AG04449 (cell line): ENCODE results near the gene NFIA.

ENCODE experiments used
- CTCF ChIA-PET: fragments of 350-600 bp; formaldehyde crosslinking; extraction: SDS; loops from one replicate; lab custom pipeline; 2021; ENCODE audit warnings: antibody characterized with exemption; lab: Yijun Ruan, JAX
- POLR2A ChIA-PET: fragments of 400-600, 350-600 bp; formaldehyde crosslinking; extraction: SDS; loops from one replicate; lab custom pipeline; 2020; ENCODE audit warnings: antibody characterized with exemption, inconsistent platforms; lab: Yijun Ruan, JAX
- DNase-seq: peaks from one replicate; pipeline ENCODE4 v3.0.0-alpha.2; 2010; ENCODE audit warnings: low read depth, low spot score
- H3K4me3 ChIP-seq: 2 replicates; pipeline ENCODE4 v1.5.1; 2011; ENCODE audit warnings: low read depth, mild to moderate bottlenecking, control low read depth, low read length
- TF ChIP-seq, protein P1 (sequence below): IDR thresholded peaks from one replicate; pipeline ENCODE4 v1.5.1; 2011; ENCODE audit warnings: mild to moderate bottlenecking, moderate library complexity, low read length, control low read depth, inconsistent platforms; ENCODE audit not compliant: insufficient read depth; ENCODE audit errors: missing control alignments

Gene NFIA

DNA sequence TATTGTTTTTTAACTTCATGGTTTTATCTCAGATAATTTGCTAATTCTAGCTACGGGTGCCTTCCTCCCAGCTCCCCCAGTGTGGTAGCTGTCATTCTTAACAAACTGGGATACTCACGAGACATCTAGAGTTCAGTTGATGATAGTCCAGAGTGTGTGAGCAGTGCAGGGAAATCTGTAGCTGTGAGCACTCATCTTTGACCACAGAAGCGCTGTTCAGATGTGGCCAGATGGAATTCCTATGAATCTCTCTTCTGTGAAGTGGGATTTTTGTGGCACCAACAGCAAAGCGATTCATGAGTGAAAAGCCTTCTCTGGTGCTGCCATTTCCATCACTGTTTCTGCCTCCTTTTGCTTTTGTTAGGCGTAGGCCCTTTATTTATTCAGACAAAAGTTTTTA is 125.1 kb downstream of the NFIA start:
- ChIA-PET POLR2A (no interaction called here), CTCF (interaction anchor here (0.8 kb wide), 1 partner anchor 10 kb away, joined by 3 read pairs; no protein-coding TSS in a partner anchor)
- no peak overlapping the region for H3K4me3 ChIP-seq
- DNase-seq: no peak
- TF ChIP-seq, protein P1, sequence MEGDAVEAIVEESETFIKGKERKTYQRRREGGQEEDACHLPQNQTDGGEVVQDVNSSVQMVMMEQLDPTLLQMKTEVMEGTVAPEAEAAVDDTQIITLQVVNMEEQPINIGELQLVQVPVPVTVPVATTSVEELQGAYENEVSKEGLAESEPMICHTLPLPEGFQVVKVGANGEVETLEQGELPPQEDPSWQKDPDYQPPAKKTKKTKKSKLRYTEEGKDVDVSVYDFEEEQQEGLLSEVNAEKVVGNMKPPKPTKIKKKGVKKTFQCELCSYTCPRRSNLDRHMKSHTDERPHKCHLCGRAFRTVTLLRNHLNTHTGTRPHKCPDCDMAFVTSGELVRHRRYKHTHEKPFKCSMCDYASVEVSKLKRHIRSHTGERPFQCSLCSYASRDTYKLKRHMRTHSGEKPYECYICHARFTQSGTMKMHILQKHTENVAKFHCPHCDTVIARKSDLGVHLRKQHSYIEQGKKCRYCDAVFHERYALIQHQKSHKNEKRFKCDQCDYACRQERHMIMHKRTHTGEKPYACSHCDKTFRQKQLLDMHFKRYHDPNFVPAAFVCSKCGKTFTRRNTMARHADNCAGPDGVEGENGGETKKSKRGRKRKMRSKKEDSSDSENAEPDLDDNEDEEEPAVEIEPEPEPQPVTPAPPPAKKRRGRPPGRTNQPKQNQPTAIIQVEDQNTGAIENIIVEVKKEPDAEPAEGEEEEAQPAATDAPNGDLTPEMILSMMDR: no peak

DNA sequence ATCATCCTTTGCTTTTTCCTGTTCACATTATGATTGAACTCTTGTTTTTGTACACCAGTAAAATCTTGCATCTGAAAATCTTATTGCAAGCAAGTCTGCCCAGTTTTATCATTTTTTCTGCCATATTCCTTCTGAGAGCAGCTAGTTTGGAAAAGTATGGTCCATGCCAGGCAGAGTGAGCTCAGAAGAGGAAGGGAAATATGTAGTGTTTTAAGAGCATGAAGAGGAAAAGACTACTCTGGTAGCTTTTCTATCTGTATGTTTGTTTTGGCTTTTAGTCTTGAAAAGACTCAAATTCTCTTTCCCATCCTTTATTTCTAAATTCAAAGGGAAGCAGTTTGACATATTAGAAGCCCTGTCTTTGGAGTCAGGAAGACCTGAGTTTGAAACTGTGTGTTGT is 125.8 kb downstream of the NFIA start:
- DNase-seq: no peak
- CTCF ChIA-PET: no interaction called here
- TF ChIP-seq, protein P1: no peak
- no peak overlapping the region for H3K4me3 ChIP-seq
- POLR2A ChIA-PET: no interaction called here

DNA sequence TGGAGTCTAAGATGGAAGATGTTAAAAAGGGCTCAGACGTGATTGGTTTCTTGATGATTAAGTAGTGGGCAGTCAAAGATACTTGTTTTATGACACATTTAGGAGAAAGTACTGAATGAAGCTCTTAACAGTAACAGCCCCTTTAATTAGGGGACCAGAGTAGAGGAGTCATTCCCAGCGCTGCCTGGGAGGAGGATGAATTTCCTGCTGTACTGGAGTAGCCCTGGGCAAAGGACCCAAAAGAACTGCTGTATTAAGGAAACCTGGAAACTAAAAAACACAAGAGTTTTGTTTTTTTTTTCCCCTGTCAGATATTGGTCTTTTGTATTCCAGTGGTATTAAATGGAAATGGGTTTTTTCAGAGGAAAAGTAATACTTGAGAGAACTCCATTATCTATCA is 126.5 kb downstream of the NFIA start:
- POLR2A ChIA-PET: no interaction called here

DNA sequence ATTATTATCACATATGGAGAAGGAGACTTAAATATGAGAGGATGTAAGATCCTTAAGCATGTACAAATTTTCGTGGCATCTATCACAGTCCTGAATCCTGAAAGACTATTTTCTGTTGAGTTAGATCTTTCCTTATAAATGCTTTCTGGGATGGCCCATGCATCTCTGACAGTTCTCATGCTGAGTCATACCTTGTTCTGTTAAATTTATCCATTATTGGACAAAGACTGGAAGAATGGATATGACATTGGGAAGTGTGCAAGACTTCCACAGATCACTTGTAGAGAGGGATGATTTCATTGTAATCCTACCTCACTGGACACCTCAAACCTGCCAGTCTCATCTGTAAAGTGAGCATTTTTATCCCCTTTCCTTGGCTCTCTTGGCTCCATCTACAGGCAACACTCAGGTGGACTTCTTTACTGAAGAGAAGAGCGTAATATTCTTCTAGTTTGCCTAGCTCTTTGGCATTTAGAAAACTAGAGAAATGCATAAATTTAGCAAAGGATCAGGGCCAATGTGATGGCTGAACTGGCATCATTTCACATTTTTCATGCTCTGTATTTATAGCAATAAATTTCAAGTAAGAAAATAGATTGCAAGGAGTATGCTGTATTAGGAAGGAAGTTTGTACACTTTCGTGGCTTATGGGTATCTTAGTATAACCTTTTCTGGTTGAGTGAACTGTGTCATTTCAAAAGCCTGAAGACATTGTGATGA is 128.2 kb downstream of the NFIA start:
- TF ChIP-seq, protein P1: no peak
- CTCF ChIA-PET: interaction anchor here (1.4 kb wide), 1 partner anchor 30 kb away, joined by 3 read pairs; no protein-coding TSS in a partner anchor
- H3K4me3 ChIP-seq: no peak overlapping the region
- no peak for DNase-seq
- POLR2A ChIA-PET: no interaction called here

More for the DNA sequence above, 126.5 kb downstream of the NFIA start:
- TF ChIP-seq, protein P1: no peak
- DNase-seq: no peak
- no peak overlapping the region for H3K4me3 ChIP-seq
- CTCF ChIA-PET: no interaction called here

DNA sequence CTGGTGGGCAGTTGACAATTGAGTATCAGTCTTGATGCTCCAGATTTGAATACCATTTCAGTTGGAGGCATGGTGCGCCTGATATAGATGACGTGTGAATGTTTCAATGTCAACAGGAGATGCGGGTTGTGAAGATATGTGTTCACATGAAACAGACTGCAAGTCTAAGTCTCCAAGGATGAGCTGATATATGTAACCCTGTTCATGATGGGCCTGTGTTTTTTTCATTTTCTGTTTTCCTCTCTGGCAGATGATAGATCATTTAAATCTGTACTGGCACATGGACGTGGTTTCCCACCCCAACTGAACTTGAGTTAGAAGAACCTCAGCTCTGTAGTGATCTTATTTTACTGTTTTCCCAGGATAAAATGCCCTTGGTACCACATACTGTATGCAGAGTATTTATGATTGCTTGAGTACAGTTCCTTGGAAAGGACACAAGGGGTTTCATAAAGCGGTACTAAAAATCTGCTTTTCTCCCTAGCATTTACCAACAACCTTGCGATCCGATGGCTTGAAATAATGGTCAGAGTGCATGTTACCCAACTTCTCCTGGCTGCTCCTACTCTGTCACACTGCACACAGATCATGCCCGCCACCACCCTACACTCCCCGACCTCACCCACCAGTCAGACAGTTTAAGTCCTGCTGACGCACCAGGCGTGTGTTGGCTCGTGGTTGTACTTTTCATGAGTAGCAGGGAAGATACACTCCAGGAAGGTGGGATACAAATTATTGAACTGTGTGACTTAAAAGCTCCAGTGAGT is 131.1 kb downstream of the NFIA start:
- DNase-seq: no peak
- ChIA-PET CTCF (interaction anchor here (1.0 kb wide), 1 partner anchor 375 kb away, joined by 3 read pairs; no protein-coding TSS in a partner anchor), POLR2A (no interaction called here)
- no peak overlapping the region for H3K4me3 ChIP-seq
- TF ChIP-seq, protein P1: no peak

DNA sequence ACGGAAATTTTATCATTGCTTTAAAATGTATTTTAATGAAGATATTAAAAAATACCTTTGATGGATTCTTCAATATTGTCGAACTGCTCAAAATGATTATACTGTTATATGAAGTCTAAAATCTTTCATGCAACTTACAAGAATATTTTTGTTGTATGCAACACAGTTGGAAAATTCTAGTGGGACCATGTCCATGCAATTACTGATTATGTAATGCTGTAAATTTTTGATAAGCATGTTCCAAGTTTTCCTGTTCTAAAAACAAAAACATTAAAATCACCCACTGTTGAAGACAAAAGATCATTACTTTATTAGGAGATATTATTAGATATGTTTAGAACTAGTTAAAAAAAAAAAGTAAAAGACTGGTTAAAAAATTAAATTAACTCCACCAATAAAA is 132.8 kb downstream of the NFIA start:
- H3K4me3 ChIP-seq: no peak overlapping the region
- TF ChIP-seq, protein P1: no peak
- ChIA-PET CTCF (no interaction called here), POLR2A (no interaction called here)
- no peak for DNase-seq
